HT1080 (cell line): ENCODE results near the gene NKAP. TPM values are rescaled to one million over a fixed set of nuclear protein-coding genes. Genes with fewer than 3 reads are reported as not detected.
A peak's percentile ranks its signal among the peaks of the same experiment; 100 is the strongest.
"Not testable (repeated sequence)": the region's sequence is repeated elsewhere in the genome, so short reads cannot be mapped to it uniquely, and the experiment has no call there.

Experiments
- DNase-seq: peaks from one replicate; pipeline ENCODE4 v3.0.0-alpha.2; 2015; ENCODE audit warnings: low read depth
- total RNA-seq: library from RNA; depleted of rRNA; stranded (reverse); fragments of >200 nt; shearing (Covaris generic); gene quantifications from 2 replicates; pipeline ENCODE4 v1.2.3, GENCODE V29; 2014

The NKAP gene
- total RNA-seq, 1 experiment from 2014 or later = 4.4 TPM

DNA sequence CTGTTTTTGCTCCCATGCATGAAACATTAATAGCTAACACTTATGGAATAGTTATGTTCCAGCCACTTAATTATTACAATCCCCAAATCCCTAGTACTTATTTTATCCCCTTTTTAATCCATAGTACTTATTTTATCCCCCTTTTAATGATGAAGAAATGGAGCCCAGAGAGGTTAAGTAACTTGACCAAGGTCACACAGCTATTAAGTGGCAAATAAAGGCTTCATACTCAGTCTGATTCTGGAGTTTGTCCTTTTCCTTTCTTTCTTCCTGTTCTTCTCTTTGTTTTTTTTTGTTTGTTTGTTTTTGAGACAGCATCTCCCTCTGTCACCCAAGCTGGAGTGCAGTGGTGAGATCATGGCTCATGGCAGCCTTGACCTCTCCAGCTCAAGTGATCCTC, 2.2 kb downstream of the NKAP start:
- no peak for DNase-seq

GRCh38 chrX:119935215-119935874, 8.2 kb downstream of the NKAP start:
- no peak for DNase-seq

- DNase-seq = not testable (repeated sequence)
Observed at GRCh38 chrX:119922391-119922790, 21.2 kb downstream of the NKAP start.

GRCh38 chrX:119919835-119920585, 23.5 kb downstream of the NKAP start:
- no peak for DNase-seq

DNA sequence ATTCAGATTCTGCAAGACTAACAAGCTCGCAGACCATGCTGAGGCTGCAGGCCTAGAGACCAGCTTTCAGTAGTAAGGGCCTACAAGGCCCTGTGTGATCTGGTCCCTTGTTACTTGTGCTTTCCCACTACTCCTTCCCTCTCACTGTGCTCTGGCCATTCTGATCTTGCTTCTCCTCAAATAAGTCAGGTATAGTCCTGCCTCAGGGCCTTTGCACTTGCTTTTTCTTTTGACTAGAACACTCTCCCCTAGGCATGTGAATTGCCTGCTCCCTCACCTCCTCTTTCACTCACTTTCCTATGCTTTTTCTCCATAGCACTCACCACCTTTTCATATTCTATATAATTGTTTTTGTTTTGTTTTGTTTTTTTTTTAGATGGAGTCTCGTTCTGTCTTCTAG, 25.7 kb downstream of the NKAP start:
- DNase-seq = no peak

- DNase-seq = no peak
Observed at GRCh38 chrX:119916310-119916709, 27.2 kb downstream of the NKAP start.

DNA sequence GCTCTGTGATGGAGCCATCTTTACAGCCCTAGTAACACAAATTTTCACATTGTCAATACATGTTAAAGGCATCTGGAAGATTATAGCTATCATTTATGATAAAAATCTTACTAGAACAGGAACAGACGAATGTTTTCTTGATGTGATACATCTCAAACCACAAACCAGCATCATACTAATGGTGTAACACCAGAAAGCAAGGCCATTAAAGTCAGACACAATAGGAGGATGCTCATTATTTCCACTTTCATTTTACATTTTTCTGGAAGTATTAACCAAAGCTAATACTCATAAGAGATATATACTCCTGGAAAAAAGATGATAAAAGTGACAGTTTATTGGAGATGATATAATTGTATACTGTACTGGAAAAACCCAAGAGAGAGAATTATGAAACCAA, 42.6 kb downstream of the NKAP start:
- DNase-seq = no peak

DNA sequence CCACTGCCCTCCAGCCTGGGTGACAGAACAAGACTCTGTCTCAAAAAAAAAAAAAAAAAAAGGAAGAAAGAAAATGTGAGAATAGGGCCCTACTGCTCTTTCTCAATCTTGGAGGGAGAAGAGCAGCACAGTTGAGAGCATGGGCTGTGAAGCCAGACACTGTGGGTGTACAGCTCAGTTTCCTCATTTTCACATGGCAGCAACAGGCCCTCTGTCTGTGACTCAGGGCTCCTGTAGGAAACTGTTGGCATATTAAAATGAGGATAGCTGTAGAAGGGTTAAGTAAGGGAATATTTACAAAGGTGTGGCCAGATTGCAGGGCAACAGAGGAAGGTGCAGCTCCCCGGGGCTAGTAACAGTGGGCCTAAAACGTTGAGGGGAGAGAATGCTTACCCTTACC, 44.4 kb downstream of the NKAP start:
- DNase-seq = no peak

DNA sequence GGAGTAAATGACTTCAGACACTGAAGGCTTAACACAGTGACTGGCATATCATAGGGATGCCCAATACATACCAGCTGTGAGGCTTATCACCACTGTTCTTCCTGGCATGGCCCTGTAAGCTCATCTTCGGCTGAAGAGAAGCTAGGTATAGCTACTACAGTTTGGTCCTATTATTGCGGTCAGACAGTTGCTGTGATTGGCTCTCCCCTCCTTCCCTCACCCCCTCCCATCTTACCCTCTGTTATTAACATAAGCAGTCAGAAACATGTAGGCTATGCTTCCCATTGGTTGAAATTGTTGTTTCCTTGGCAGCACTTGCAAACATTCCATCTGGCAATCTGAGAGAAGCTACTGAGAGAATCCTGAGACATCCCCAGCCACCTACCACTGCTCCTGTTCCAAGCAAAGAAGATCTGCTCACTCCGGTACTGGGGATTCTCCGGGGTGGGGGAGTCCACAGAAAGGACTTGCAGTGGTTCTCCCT, 47.7 kb downstream of the NKAP start, which contains the start of gene AKAP14:
Gene AKAP14 (plus strand): TSS at position 51 of the 484 bp plus-strand sequence. CDS start 7,331 bp downstream, outside the sequence.
- no peak for DNase-seq

DNA sequence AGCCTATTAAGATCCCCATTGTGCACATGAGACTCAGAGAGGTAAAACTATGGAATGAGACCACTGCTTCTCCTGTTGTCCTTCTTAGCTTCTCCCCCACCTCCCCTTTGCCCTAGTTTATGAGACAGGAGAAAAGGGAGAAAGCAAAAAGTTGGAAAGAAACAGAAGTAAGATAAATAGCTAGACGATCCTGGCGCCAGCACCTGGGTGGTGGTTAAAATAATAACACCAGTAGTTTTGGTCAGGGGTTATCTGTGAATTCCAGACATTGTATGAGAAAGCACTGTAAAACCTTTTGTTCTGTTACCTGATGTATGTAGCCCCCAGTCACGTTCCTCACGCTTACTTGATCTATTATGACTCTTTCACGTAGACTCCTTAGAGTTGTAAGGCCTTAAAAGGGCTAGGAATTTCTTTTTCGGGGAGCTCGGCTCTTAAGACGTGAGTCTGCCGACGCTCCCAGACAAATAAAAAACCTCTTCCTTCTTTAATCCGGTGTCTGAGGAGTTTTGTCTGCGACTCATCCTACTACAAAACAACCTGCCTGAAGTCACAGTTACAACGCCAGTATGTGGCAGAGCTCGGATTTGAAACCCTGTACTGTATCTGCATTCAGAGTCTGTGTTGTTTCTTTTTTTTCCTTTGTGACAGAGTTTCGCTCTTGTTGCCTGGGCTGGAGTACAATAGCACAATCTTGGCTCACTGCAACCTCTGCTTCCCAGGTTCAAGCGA, 51.4 kb downstream of the NKAP start:
- peak; percentile 20 for DNase-seq

DNA sequence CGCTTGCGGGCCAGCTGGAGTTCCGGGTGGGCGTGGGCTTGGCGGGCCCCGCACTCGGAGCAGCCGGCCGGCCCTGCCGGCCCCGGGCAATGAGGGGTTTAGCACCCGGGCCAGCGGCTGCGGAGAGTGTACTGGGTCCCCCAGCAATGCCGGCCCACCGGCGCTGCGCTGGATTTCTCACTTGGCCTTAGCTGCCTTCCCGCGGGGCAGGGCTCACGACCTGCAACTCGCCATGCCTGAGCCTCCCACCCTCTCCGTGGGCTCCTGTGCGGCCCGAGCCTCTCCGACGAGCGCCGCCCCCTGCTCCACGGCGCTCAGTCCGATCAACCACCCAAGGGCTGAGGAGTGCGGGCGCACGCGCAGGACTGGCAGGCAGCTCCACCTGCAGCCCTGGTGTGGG, 52.9 kb downstream of the NKAP start:
- DNase-seq = not testable (repeated sequence)

DNA sequence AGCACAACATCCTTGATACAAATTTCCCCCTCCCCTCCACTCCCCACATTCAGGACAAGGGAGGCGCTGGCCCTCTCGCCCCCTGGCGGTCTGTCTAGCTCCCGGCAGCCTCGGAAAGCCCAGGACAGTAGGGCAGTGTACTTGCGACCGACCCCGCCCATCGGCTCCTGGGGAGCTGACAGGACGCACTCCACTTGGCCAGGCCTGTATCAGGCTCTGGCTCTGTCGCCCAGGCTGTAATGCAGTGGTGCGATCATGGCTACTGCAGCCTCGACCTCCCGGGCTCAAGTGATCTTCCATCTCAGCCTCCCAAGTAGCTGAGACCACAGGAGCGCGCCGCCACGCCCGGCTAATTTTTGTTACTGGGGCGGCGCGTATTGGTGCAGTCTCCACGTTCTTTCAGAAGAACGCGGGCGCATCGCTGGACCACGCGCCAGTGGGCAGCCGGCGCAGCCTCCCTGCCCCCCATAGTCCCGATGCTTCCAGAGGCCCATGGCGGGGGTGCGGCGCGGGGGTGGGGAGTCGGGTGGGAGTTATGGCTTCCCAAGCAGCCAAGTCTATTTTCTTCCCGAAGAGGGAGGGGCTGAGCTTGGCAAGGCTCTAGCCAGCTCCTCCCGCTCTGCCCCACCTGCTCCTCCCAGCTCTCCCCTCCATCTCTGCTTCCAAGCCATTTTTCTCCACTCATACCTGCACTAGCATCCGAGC, 55.7 kb downstream of the NKAP start:
- DNase-seq = peak; percentile 8

GRCh38 chrX:119885554-119886428, 57.8 kb downstream of the NKAP start:
- peak; percentile 63 for DNase-seq

DNA sequence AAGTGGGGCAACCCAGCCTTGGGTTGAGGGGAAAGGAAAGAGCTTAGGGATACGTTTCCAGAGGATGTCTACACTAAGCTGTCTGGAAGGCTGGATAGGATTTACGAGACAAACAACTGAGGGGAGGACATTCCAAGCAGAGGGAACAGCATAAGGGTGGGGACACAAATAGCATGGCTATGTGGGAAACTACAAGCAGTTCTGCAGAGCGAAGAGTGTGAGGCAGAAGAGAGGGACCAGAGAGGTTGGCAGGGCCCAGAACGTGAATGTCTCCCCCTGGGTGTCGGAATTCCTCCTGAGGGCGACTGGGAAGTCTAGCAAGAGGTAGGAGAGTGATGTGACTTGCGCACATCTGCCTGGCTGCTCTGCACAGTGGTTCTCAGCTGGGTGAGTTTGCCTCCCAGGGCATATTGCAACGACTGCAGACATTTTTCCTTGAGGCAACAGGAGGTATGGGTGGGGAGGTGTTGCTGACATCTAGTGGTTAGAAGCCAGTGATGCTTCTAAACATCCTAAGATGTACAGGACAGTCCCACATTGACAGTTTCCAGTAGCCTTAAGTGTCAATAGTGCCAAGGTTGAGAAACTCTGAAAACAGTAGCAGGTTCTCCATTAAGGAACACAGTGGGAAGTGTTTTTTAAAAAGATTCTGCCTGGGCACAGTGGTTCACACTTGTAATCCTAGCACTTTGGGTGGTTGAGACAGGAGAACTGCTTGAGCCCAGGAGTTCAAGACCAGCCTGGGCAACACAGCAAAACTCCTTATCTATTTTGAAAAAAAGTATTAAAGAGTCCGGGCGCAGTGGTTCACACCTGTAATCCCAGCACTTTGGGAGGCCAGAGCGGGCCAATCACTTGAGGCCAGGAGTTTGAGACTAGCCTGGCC, 62.8 kb downstream of the NKAP start:
- DNase-seq = peak; percentile 57

DNA sequence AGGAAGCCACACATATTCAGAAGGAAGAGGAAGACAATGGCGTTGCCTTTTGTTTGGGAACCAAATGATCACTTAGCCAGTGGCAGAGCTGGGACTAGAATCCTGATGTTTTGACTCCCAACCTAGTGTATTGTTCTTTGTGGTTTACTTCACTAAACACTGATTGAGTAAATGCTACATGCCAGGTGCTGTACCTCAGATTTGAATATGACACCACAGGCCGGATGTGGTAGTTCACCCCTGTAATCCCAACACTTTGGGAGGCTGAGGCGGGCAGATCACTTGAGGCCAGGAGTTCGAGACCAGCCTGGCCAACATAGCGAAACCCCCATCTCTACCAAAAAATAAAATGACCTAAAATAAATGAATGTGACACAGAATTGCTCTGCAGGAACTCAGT, 63.5 kb downstream of the NKAP start:
- DNase-seq = no peak

DNA sequence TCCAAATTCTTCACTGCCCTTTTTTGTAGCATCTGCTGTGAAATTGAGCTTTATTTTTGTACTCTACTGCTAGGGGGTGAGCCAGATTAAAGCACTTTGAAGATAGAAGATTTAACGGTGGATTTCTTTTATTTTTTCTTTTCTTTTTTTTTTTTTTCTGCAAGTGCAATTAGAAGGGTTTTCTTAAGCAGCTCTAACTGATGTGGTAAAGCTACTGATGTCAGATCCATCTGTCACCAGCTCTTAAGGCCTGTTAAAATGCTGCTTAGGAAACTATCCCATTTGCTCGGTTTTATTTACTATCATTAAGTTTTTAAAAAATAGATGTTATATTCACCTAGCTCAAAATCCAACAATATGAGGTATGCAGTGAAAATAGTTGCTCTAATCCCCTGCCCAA, 64.8 kb downstream of the NKAP start:
- no peak for DNase-seq

GRCh38 chrX:119871599-119872395, 71.8 kb downstream of the NKAP start, which contains the start of the genes NDUFA1 and RNF113A:
Gene NDUFA1 (plus strand): TSS chrX:119871832. CDS start chrX:119871912, 80 bp downstream.
Gene RNF113A (minus strand): TSS chrX:119871733. CDS start chrX:119871613, 120 bp downstream.
- peak; percentile 86 for DNase-seq

DNA sequence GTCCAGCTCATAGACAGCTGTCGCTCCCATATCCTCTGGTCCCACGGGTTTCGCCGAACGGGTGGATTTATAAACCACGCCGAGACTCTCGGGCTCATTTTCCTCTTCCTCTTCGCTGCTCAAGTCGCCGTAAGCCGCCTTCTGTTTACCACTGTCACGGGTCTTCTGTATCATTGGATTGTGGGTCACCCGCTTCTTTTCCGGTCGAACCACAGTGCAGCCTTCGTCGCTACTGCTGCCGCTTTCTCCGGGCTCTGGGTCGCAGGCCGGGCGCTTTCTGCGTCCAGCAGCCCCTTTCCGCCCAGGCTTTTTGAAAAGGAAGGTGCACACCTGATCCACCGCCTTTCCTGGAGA, 72.3 kb downstream of the NKAP start:
- no peak for DNase-seq
